ENCODE results near the gene ZFP36.

DNA sequence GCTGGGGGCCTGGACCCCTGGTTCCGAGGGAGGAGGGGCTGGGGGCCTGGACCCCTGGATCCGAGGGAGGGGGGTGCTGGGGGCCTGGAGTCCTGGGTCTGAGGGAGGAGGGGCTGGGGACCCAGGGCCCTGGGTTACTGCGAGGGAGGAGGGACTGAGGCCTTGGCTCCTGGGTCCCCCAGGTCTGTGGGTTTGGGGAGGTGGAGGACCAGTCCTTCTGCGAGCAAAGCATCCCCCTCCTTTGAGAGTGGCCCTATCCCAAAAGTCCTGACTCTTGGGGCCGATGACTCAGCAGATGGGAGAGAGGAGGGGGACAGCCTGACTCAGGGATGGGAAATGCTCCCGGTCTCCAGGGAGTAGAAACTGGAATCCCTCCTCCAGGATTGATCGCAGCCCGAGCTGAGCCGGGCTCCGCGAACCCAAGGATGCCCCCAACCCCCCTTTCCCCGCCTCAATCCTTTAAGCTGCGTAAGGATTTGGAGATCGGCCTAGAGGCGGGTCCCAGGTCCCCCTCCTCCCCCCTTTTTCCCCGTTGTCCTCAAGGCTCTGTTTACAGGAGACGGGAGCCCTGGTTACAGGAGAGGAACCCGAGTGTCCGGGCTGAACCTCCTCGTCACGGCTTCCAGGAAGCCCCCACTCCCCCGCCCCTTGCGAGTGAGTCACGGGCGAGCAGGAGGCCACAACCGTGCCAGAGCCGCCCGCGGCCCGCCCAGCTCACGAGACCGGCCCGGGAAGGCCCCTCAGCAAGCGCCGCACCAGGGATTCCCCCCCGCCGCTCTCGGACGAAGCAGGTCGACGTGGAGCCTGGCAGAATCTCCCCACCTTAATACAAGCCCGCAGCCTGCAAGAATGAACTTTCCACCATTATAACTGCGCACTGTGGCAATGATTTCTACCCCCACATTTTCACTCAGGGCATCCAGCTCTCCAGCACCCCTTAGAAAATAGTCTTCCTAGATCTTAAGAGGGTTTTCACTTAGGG is 3.0 kb upstream of the ZFP36 start:
- TF ChIP-seq, protein P1, sequence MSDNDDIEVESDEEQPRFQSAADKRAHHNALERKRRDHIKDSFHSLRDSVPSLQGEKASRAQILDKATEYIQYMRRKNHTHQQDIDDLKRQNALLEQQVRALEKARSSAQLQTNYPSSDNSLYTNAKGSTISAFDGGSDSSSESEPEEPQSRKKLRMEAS (IDR thresholded peaks at IDR 0.05): 0 out of 2 replicates have a peak, but pooled peaks have one; percentile 23
- TF ChIP-seq EP300 (IDR thresholded peaks at IDR 0.05; ENCODE audit: borderline replicate concordance): no peak
- TF ChIP-seq, protein P2, sequence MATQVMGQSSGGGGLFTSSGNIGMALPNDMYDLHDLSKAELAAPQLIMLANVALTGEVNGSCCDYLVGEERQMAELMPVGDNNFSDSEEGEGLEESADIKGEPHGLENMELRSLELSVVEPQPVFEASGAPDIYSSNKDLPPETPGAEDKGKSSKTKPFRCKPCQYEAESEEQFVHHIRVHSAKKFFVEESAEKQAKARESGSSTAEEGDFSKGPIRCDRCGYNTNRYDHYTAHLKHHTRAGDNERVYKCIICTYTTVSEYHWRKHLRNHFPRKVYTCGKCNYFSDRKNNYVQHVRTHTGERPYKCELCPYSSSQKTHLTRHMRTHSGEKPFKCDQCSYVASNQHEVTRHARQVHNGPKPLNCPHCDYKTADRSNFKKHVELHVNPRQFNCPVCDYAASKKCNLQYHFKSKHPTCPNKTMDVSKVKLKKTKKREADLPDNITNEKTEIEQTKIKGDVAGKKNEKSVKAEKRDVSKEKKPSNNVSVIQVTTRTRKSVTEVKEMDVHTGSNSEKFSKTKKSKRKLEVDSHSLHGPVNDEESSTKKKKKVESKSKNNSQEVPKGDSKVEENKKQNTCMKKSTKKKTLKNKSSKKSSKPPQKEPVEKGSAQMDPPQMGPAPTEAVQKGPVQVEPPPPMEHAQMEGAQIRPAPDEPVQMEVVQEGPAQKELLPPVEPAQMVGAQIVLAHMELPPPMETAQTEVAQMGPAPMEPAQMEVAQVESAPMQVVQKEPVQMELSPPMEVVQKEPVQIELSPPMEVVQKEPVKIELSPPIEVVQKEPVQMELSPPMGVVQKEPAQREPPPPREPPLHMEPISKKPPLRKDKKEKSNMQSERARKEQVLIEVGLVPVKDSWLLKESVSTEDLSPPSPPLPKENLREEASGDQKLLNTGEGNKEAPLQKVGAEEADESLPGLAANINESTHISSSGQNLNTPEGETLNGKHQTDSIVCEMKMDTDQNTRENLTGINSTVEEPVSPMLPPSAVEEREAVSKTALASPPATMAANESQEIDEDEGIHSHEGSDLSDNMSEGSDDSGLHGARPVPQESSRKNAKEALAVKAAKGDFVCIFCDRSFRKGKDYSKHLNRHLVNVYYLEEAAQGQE (IDR thresholded peaks at IDR 0.05; ENCODE audit: low read depth): no peak
- TF ChIP-seq, protein P3, sequence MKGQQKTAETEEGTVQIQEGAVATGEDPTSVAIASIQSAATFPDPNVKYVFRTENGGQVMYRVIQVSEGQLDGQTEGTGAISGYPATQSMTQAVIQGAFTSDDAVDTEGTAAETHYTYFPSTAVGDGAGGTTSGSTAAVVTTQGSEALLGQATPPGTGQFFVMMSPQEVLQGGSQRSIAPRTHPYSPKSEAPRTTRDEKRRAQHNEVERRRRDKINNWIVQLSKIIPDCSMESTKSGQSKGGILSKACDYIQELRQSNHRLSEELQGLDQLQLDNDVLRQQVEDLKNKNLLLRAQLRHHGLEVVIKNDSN (IDR thresholded peaks at IDR 0.05): no peak

Measured in Ishikawa (cell line).